Measurements from ENCODE around the gene ZNF791. TPM values are rescaled to one million over a fixed set of nuclear protein-coding genes. Genes with fewer than 3 reads are reported as not detected.
A peak's percentile ranks its signal among the peaks of the same experiment; 100 is the strongest.

Gene ZNF791
- total RNA-seq, 2 donors from 2014 or later = 23.2 to 32.1 TPM

DNA sequence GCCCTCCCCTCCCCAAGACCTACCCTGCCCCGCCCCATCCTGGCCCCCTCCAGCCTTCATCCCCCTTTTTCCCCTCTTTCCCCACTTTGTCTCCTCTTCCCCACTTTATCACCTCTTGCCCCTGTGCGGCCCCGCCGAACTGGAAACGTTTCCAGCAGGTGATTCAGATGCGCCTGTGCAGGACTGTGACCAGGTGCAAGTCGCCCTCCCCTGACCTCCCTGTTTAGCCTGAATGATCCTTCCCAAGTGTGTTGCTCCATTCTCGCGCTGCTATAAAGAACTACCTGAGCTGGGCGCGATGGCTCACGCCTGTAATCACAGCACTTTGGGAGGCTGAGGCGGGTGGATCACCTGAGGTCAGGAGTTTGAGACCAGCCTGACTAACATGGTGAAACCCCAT, 25.9 kb downstream of the ZNF791 start:
- H3K4me1 Mint-ChIP-seq = no peaks in the 10 kb centered on the region
- H3K27me3 ChIP-seq (ENCODE audit: control insufficient read depth, insufficient read depth, low read length, poor library complexity, severe bottlenecking) = no peaks in the 10 kb centered on the region
- no peak overlapping the region for H3K27ac Mint-ChIP-seq
- no peaks in the 10 kb centered on the region for H3K4me1 ChIP-seq (ENCODE audit: control insufficient read depth, insufficient read depth, low read length)
- H3K27me3 Mint-ChIP-seq (ENCODE audit: insufficient read depth) = peaks cover 10% of the 10 kb centered on the region
- peaks cover 2% of the 10 kb centered on the region for H3K9me3 ChIP-seq (ENCODE audit: control insufficient read depth, low read length)
- no peak overlapping the region for H3K9ac ChIP-seq (ENCODE audit: extremely low read depth, low read length, poor library complexity, severe bottlenecking)
- H3K4me3 ChIP-seq (ENCODE audit: low read length) = no peak overlapping the region
- H3K4me3 Mint-ChIP-seq = no peak overlapping the region
- H3K36me3 Mint-ChIP-seq (ENCODE audit: low read depth) = peaks cover 10% of the 10 kb centered on the region
- WGBS, 2 experiments (ENCODE audit: insufficient coverage in 1 of 2, insufficient read length in 1 of 2) = 83 to 92% methylated on average over 10 to 13 of the region's 13 CpGs
- H3K36me3 ChIP-seq (ENCODE audit: control insufficient read depth, insufficient read depth, low read length) = no peaks in the 10 kb centered on the region
- TF ChIP-seq, protein P1, sequence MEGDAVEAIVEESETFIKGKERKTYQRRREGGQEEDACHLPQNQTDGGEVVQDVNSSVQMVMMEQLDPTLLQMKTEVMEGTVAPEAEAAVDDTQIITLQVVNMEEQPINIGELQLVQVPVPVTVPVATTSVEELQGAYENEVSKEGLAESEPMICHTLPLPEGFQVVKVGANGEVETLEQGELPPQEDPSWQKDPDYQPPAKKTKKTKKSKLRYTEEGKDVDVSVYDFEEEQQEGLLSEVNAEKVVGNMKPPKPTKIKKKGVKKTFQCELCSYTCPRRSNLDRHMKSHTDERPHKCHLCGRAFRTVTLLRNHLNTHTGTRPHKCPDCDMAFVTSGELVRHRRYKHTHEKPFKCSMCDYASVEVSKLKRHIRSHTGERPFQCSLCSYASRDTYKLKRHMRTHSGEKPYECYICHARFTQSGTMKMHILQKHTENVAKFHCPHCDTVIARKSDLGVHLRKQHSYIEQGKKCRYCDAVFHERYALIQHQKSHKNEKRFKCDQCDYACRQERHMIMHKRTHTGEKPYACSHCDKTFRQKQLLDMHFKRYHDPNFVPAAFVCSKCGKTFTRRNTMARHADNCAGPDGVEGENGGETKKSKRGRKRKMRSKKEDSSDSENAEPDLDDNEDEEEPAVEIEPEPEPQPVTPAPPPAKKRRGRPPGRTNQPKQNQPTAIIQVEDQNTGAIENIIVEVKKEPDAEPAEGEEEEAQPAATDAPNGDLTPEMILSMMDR (conservative IDR thresholded peaks at IDR 0.05) = no peak
- peaks cover 16% of the 10 kb centered on the region for H3K9me3 Mint-ChIP-seq
- no peak for DNase-seq
- H3K27ac ChIP-seq (ENCODE audit: low read depth, low read length) = no peak overlapping the region

DNA sequence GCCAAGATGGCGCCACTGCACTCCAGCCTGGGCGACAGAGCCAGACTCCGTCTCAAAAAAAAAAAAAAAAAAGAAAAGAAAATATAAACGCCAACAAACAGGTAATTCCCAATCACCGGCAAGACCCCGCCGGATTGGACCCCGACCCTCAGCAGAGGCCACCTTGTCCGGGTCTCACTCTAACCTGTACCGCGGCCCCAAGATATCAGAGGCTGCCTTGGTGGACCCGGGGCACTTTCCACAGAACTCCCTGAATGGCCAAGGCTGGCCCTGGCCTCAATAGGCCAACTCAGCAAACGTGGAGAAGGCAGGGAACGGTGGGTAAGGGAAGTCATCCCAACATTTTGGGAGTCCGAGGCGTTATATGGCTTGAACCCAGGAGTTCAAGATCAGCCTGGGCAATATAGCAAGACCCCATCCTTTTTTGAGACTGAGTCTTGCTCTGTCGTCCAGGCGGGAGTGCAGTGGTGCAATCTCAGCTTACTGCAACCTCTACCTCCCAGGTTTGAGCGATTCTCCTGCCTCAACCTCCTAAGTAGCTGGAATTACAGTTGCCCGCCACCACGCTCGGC, 28.0 kb downstream of the ZNF791 start:
- H3K27ac ChIP-seq (ENCODE audit: low read depth, low read length) = no peak overlapping the region
- H3K4me1 ChIP-seq (ENCODE audit: control insufficient read depth, insufficient read depth, low read length) = no peaks in the 10 kb centered on the region
- no peak overlapping the region for H3K4me3 Mint-ChIP-seq
- no peaks in the 10 kb centered on the region for H3K27me3 ChIP-seq (ENCODE audit: control insufficient read depth, insufficient read depth, low read length, poor library complexity, severe bottlenecking)
- H3K4me3 ChIP-seq (ENCODE audit: low read length) = no peak overlapping the region
- H3K36me3 Mint-ChIP-seq (ENCODE audit: low read depth) = peaks cover 4% of the 10 kb centered on the region
- TF ChIP-seq, protein P1 (conservative IDR thresholded peaks at IDR 0.05) = no peak
- 95 to 96% methylated on average over 16 to 21 of the region's 22 CpGs for WGBS, 2 experiments (ENCODE audit: insufficient coverage in 1 of 2, insufficient read length in 1 of 2)
- no peak overlapping the region for H3K9ac ChIP-seq (ENCODE audit: extremely low read depth, low read length, poor library complexity, severe bottlenecking)
- no peaks in the 10 kb centered on the region for H3K9me3 ChIP-seq (ENCODE audit: control insufficient read depth, low read length)
- no peak overlapping the region for H3K27ac Mint-ChIP-seq
- peaks cover 11% of the 10 kb centered on the region for H3K9me3 Mint-ChIP-seq
- no peaks in the 10 kb centered on the region for H3K4me1 Mint-ChIP-seq
- DNase-seq = no peak
- H3K27me3 Mint-ChIP-seq (ENCODE audit: insufficient read depth) = peaks cover 10% of the 10 kb centered on the region
- no peaks in the 10 kb centered on the region for H3K36me3 ChIP-seq (ENCODE audit: control insufficient read depth, insufficient read depth, low read length)

DNA sequence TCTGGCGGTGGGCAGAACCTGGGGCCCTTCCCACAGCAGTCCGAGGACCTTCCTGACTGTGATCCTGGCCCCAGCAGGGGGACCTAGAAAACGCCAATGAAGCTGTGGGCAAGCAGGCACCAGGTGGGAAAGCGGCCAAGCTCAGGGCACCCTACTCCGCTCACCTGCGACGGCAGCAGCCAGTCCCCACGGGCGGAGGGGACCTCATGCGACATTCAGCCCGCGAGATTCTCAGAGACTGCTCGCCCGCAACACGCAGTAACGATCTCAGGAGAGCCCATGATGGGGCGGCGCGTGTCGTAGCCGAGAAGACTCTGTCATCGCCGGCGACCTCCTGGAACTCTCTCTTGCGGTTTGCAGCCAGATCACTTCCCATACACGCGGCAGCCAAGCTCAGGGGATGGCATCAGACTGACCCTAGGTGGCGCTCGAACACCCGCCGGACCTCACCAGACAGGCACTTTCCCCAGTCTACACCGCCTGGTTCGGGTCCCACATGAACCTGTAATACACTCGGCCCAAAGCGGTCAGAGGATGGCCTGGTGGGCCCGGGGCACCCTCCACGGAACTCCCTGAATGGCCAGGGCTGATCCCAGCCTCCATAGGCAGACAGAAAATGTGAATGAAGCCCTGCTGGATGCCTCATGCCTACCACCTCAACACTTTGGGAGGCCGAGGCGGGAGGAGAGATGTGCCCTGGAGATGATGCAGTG, 29.3 kb downstream of the ZNF791 start:
- peaks cover 10% of the 10 kb centered on the region for H3K27me3 Mint-ChIP-seq (ENCODE audit: insufficient read depth)
- Histone ChIP-seq H3K9ac (ENCODE audit: extremely low read depth, low read length, poor library complexity, severe bottlenecking) (no peak overlapping the region), H3K27ac (ENCODE audit: low read depth, low read length) (no peak overlapping the region), H3K4me3 (ENCODE audit: low read length) (no peak overlapping the region), H3K27me3 (ENCODE audit: control insufficient read depth, insufficient read depth, low read length, poor library complexity, severe bottlenecking) (no peaks in the 10 kb centered on the region), H3K4me1 (ENCODE audit: control insufficient read depth, insufficient read depth, low read length) (no peaks in the 10 kb centered on the region), H3K36me3 (ENCODE audit: control insufficient read depth, insufficient read depth, low read length) (no peaks in the 10 kb centered on the region), H3K9me3 (ENCODE audit: control insufficient read depth, low read length) (no peaks in the 10 kb centered on the region)
- no peaks in the 10 kb centered on the region for H3K4me1 Mint-ChIP-seq
- WGBS, 2 experiments (ENCODE audit: insufficient coverage in 1 of 2, insufficient read length in 1 of 2) = 26 to 27% methylated on average over 23 to 39 of the region's 39 CpGs
- TF ChIP-seq, protein P1 (conservative IDR thresholded peaks at IDR 0.05) = peak; percentile 92
- peaks cover 6% of the 10 kb centered on the region for H3K36me3 Mint-ChIP-seq (ENCODE audit: low read depth)
- H3K9me3 Mint-ChIP-seq = peaks cover 11% of the 10 kb centered on the region
- peak overlapping the region; percentile 78 for H3K27ac Mint-ChIP-seq
- H3K4me3 Mint-ChIP-seq = peak overlapping the region; percentile 42
- DNase-seq = peak; percentile 95
